ENCODE results near the gene SRRM4.

Gene SRRM4

DNA sequence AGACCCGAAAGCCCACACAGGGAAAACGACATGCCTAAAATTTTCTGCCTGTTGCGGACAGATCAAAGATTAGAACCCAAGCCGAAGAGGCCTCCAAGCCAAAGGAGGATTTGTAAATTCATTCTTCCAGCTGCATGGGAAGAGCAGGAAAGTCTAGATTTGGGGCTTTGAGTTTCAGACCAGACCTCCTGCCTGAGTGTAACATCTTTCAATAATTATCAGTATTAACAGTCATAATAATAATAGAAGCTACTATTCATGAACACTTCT, 195.7 kb downstream of the SRRM4 start:
- Mint-ChIP-seq H3K9me3 (no peaks in the 10 kb centered on the region), H3K4me1 (no peaks in the 10 kb centered on the region), H3K36me3 (no peaks in the 10 kb centered on the region), H3K27ac (no peak overlapping the region), H3K27me3 (peaks cover 38% of the 10 kb centered on the region), H3K4me3 (no peak overlapping the region)
- ATAC-seq = no peak

DNA sequence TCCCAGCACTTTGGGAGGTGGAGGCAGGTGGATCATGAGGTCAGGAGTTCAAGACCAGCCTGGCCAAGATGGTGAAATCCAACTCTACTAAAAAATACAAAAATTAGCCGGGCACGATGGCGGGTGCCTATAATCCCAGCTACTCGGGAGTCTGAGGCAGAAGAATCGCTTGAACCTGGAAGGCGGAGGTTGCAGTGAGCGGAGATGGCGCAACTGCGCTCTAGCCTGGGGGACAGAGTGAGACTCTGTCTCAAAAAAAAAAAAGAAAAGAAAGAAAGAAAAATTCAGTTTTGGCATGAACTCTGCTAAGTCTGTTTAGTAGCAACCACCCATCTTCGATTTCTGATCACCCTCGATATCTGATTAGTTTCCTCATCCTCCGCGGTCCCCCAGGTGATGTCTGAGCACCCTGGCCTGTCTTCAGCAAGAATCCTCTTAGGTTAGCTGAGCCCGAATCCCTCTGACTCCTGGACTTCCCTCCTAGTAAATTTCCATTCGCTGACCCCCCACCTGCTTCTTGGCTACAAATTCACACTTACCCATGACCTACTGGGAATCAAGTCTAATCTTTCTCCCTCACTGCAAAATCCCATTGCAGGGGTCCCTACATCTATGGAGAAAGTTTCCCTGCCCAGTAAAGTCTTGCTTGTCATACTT, 196.5 kb downstream of the SRRM4 start:
- H3K4me1 Mint-ChIP-seq = no peaks in the 10 kb centered on the region
- no peaks in the 10 kb centered on the region for H3K36me3 Mint-ChIP-seq
- no peaks in the 10 kb centered on the region for H3K9me3 Mint-ChIP-seq
- peaks cover 38% of the 10 kb centered on the region for H3K27me3 Mint-ChIP-seq
- no peak for ATAC-seq
- H3K4me3 Mint-ChIP-seq = no peak overlapping the region
- no peak overlapping the region for H3K27ac Mint-ChIP-seq

DNA sequence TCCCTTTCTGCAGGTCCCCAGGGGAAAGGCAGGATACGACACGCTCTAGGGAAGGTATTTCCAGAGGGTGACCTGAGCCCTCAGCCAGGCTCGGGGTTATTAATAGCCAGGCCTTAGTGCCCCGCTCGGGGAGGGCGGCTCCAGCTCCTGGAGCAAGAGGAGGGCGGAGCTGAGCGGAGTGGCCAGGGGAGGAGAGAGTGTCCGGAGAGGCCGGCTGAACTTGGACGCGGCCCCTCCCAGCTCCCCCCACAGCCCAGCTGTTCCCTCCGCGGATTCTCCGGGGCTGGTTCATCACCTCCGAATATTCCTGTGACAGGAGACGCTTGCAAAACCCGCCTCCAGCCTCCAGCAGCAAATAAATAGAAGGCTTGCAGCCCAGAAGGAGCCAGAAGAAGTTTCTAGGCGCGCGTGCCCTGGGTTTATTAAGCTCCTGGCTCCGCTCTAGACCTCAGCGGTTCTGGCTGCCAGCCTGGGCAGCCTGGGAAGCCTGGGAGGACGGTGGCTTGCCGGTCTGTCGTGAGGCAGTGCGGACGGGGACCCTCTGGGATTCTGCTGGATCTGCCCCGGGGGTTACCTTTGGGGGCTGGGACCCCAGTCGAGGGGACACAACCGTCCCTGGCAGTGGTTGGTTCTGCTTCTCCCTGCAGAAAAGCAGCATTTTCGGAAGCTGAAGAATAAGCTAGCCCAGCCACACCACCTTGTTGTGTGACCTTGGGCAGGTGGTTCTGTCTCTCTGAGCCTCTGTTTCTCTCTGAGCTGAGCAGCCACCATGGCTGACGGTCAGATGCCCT, 197.4 kb downstream of the SRRM4 start, which contains the start of gene HSPB8:
TSS of gene HSPB8 (plus strand) at position 388 of the 791 bp plus-strand sequence. CDS start at position 770, 382 bp downstream.
- Mint-ChIP-seq H3K36me3 (no peaks in the 10 kb centered on the region), H3K27me3 (peaks cover 38% of the 10 kb centered on the region), H3K4me3 (no peak within 1 kb of the TSS), H3K4me1 (no peaks in the 10 kb centered on the region), H3K9me3 (no peaks in the 10 kb centered on the region), H3K27ac (no peak within 1 kb of the TSS)
- ATAC-seq = no peak

DNA sequence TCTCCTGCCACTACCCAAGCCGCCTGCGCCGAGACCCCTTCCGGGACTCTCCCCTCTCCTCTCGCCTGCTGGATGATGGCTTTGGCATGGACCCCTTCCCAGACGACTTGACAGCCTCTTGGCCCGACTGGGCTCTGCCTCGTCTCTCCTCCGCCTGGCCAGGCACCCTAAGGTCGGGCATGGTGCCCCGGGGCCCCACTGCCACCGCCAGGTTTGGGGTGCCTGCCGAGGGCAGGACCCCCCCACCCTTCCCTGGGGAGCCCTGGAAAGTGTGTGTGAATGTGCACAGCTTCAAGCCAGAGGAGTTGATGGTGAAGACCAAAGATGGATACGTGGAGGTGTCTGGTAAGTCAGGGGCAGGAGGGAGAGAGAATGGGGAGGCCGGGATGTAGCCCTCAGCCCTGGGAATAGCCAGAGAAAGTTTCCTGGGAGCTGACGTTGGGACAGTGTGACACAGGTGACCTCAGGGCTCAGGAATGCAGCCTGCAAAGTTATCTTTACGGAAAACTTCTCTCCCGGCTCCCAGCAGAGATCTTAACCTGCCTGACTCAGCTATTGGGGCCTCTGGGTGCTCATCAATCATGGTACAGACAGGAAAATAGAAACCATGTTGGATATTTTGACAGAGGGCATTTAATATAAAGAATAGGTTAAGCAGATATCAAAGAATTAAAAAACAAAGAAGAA, 198.1 kb downstream of the SRRM4 start:
- Mint-ChIP-seq H3K4me3 (no peak overlapping the region), H3K4me1 (no peaks in the 10 kb centered on the region), H3K36me3 (no peaks in the 10 kb centered on the region), H3K9me3 (no peaks in the 10 kb centered on the region), H3K27ac (no peak overlapping the region), H3K27me3 (peaks cover 38% of the 10 kb centered on the region)
- ATAC-seq = no peak

DNA sequence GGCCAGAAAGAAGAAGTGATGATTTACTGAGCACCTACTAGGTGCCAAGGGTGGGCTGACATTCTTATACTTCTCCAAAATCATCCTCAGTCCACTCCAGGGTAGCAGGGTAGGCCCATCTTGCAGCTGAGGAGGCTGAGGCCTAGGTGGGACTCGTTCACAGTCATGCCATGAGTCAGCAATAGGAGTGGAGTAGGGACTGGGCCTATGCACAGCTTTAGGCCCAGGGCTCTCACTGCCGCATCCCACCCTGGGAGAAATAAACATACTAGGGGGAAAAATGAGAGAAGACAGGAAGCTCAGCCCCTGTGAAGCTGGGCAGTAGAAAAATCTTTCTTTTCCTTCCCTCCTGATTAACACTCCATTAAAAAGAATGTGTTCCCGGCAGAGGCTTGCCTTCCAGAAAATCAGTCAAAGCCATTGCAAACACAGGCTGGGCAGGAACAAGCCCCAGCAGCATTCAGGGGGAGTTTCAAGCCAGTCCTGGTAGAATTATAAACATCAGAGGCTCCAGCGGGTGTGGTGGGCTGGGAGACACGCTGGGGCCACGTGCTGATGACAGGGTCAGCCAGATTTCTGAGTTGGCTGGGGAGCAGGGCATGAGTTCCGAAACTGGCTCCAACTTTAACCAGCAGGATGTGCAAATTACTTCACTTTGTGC, 199.2 kb downstream of the SRRM4 start:
- Mint-ChIP-seq H3K27me3 (peaks cover 38% of the 10 kb centered on the region), H3K27ac (no peak overlapping the region), H3K9me3 (no peaks in the 10 kb centered on the region), H3K4me3 (no peak overlapping the region), H3K36me3 (no peaks in the 10 kb centered on the region), H3K4me1 (no peaks in the 10 kb centered on the region)
- ATAC-seq = no peak

DNA sequence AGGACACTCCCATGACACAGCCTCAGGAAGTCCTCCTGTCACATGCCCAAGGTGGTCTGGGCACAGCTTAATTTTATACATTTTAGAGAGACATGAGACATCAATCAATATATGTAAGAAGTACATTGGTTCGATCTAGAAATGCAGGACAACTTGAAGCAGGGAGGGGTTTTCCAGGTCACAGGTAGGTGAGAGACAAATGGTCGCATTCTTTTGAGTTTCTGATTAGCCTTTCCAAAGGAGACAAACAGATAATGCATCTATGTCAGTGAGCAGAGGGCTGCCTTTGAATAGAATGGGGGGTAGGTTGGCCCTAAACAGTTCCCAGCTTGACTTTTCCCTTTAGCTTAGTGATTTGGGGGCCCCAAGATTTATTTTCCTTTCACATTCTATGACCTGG, 199.9 kb downstream of the SRRM4 start:
- Mint-ChIP-seq H3K36me3 (no peaks in the 10 kb centered on the region), H3K4me3 (no peak overlapping the region), H3K27ac (no peak overlapping the region), H3K27me3 (peaks cover 35% of the 10 kb centered on the region), H3K9me3 (no peaks in the 10 kb centered on the region), H3K4me1 (no peaks in the 10 kb centered on the region)
- ATAC-seq = no peak

DNA sequence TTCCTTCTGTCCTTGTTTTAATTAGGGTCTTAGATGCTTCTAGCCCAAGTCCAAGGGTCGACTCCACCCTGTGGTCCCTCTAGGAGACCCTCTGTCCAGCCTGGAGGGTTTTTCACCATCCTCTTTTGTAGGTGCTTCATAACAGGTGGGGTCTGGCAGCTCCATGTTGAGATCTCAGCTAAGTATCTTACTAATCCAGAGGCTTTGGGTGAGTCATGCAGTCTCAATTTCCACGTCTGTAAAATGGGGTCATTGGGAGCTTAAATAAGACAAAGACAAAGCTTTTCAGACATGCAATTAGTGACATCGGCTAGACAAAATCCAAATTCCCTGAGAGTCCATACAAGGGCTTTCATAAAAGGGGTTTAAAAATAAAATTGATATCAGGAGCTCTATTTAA, 200.6 kb downstream of the SRRM4 start:
- H3K36me3 Mint-ChIP-seq = no peaks in the 10 kb centered on the region
- ATAC-seq = no peak
- H3K27me3 Mint-ChIP-seq = peaks cover 27% of the 10 kb centered on the region
- no peak overlapping the region for H3K27ac Mint-ChIP-seq
- H3K4me1 Mint-ChIP-seq = no peaks in the 10 kb centered on the region
- no peaks in the 10 kb centered on the region for H3K9me3 Mint-ChIP-seq
- no peak overlapping the region for H3K4me3 Mint-ChIP-seq

DNA sequence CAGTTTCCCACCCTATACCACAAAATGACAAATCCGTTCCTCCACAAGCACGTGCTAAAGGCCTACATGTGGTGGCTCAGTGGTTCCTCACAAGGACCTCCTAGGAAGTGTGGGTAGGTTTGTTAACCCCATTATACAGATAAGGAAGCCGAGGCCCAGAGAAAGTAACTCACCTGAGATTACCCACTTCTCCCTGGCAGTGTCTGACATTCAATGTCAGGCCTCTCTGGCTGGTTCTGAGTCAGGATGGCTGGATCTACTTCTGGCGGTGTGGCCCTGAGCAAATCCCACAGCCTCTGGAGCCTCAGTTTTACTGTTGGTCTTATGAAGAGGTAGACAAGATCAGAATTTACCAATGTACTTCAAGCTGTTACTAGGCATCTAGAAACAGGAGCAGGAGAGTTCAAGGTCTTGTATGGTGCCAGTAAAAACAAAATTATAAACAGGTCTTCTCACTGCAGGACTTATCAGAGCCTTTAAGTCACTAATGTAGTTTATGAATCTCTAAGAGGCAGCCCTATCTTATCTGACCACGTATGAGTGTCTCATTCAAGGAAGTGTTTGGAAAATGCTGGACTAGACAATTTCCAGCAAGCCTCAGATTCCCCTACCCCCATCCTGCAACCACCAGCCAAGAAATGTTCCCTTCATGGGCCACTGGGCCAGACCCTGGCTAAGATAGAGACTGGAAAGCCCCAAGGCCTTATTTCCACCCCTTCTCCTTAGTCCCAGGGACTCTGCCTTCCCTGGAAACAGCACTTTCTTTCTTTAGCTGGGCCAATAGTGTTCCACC, 201.6 kb downstream of the SRRM4 start:
- no peak for ATAC-seq
- Mint-ChIP-seq H3K36me3 (no peaks in the 10 kb centered on the region), H3K9me3 (no peaks in the 10 kb centered on the region), H3K4me3 (no peak overlapping the region), H3K27ac (no peak overlapping the region), H3K4me1 (no peaks in the 10 kb centered on the region), H3K27me3 (peaks cover 22% of the 10 kb centered on the region)

DNA sequence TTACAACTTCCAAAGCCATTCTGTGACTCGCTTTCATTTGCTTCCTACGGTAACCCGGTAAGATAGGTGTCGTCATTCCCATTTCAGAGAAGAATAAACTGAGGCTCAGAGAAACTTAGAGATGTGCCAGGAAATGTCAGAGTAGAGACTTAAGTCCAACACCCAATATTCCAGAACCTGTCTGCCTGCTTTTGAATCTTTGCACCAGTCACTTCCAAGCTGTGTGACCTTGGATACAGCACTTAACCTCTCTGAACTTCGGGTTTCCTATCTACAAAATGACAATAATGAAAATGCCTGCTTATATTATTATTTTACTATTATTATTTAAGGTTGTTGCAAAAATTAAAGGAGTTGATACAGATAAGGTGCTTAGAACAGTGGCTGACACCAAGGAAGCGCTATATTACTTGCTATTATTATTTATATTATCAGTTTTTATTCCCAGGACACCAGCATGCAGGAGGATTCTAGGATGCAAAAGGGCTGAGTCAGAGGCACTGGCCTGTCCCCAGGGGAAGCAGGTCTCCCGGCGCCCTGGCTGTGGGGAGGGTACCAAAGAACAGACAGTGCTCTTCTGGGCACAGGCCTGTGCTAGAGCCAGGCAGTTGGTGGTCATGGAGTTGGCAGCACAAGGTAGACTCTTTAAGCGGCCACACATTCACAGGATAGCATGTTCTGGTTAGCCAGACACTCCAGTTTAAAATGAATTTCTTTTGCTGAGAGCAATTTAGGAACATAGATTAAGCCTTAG, 202.8 kb downstream of the SRRM4 start:
- Mint-ChIP-seq H3K4me1 (no peaks in the 10 kb centered on the region), H3K36me3 (no peaks in the 10 kb centered on the region), H3K27ac (no peak overlapping the region), H3K27me3 (peaks cover 10% of the 10 kb centered on the region), H3K9me3 (no peaks in the 10 kb centered on the region), H3K4me3 (no peak overlapping the region)
- ATAC-seq = no peak

DNA sequence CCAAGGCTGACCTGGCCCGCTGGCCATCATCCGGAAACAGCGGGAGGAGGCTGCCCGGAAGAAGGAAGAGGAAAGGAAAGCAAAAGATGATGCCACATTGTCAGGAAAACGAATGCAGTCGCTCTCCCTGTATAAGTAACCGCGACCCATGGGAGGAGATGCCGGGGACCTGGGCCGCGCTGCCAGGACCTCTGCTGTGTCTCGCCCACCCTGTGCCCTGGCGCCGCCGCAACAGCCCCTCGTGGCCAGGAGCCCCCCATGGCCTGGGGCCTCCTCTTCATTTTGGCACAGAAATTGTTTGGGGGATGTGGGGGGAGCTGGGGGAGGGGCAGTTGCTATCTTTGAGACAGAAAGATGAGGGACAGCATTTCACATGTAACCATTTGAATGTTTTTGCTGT, 213.9 kb downstream of the SRRM4 start:
- no peaks in the 10 kb centered on the region for H3K27me3 Mint-ChIP-seq
- H3K9me3 Mint-ChIP-seq = peaks cover 9% of the 10 kb centered on the region
- no peaks in the 10 kb centered on the region for H3K4me1 Mint-ChIP-seq
- no peak overlapping the region for H3K4me3 Mint-ChIP-seq
- no peak overlapping the region for H3K27ac Mint-ChIP-seq
- ATAC-seq = no peak
- H3K36me3 Mint-ChIP-seq = no peaks in the 10 kb centered on the region

DNA sequence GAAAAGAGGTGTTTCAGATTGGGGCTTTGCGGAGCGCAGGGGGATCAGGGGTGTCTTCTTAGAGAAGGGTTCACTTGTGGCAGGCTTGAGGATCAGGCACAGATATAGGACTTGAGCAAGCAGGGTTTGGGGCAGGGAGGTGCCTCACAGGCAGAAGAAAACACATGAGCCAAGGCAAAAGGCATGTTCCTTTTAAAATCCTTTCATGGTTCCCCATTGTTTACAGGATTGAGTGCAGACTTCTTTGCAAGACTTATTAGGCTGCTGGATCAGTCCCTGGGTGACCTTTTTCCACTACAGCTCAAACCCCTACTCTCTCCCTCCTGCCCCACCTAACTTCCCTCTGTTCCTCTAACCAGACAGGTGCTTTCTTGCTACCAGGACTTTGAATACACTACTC, 217.1 kb downstream of the SRRM4 start:
- Mint-ChIP-seq H3K27ac (no peak overlapping the region), H3K9me3 (peaks cover 6% of the 10 kb centered on the region), H3K36me3 (no peaks in the 10 kb centered on the region), H3K4me3 (no peak overlapping the region), H3K27me3 (peaks cover 10% of the 10 kb centered on the region), H3K4me1 (no peaks in the 10 kb centered on the region)
- ATAC-seq = no peak

DNA sequence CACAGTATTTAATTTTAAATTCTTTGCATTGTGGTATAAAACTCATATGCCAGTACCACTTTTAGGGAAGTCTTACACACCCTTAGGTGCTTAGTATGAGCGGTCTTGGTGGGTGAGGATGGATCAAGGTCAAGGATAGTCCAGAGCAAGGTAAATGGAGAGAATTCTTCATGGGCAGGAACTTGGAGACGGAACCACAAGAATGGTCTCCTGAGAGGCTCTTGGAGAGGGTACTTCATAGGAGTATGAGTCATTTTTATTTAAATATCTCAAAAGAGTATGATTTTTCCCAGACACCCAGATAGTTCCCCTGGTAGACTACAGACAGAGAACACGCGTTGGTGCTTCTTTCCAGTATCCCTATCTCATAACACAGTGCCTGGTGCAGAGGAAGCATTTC, 219.3 kb downstream of the SRRM4 start:
- H3K36me3 Mint-ChIP-seq = no peaks in the 10 kb centered on the region
- ATAC-seq = no peak
- H3K4me1 Mint-ChIP-seq = no peaks in the 10 kb centered on the region
- no peak overlapping the region for H3K27ac Mint-ChIP-seq
- H3K4me3 Mint-ChIP-seq = no peak overlapping the region
- peaks cover 11% of the 10 kb centered on the region for H3K27me3 Mint-ChIP-seq
- H3K9me3 Mint-ChIP-seq = no peaks in the 10 kb centered on the region

DNA sequence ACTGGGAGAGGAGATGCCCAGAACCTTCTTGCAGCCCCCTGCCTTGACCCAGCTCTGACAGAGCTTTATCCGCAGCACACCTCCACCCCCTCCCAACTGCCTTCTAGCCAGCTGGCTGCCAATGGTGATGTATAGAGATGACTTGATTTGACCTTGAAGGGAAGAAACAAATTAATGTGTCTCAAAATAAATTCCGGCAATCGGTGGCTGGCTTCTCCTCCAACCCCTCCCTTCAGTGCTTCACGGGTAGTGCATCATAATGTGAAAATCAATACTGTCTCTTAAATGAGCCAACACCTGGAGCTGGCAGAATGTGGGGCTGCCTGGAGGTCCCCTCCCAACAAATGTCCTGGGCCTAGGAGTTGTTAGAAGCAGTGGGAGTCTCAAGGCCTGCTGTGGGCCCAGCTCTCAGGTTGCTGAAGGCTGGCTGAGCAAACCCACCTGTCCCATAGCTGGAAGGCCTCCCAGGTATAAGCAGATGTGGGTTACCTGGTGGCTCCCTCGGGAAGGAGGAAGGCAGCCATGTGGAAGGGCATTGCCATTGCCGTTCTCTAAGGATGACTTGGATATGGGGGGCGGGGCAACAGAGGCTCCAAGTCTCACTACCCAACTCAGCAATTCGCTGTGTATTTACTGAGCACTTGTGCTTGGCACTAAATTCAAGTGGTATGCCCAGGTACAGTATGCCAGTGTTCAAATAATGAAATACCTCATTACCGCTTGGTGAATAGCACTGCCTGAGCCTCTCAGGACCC, 220.6 kb downstream of the SRRM4 start:
- Mint-ChIP-seq H3K4me1 (no peaks in the 10 kb centered on the region), H3K27ac (no peak overlapping the region), H3K36me3 (no peaks in the 10 kb centered on the region), H3K4me3 (no peak overlapping the region), H3K9me3 (no peaks in the 10 kb centered on the region), H3K27me3 (peaks cover 11% of the 10 kb centered on the region)
- no peak for ATAC-seq

DNA sequence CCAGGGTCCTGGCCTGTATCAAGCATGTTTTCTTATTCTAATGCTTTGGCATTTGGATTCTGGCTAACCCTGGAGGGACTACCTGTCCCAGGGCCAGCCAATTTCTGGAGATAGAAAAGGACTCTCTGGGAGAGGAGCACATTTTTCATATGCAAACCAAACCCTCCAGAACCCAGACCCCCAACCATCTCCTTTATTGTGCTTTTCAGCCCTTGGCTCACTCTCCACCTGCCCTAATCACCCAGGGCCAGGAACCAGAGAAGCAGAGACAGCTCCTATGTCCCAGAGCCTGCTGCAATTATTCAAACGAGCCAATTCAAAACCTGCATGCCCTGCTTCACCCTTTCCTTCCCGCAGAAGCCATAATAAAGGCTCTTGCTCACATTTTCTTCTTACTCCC, 221.2 kb downstream of the SRRM4 start:
- Mint-ChIP-seq H3K36me3 (no peaks in the 10 kb centered on the region), H3K4me3 (no peak overlapping the region), H3K27ac (no peak overlapping the region), H3K9me3 (no peaks in the 10 kb centered on the region), H3K4me1 (no peaks in the 10 kb centered on the region), H3K27me3 (peaks cover 11% of the 10 kb centered on the region)
- no peak for ATAC-seq
